BLaER1 (cell line): ENCODE data around the gene OPA1.

Experiments used
- H3K27ac ChIP-seq: shearing (Covaris generic); formaldehyde crosslinking; 2 replicates; pipeline ENCODE4 v1.8.1; 2022
- H3K27me3 ChIP-seq: shearing (Covaris generic); formaldehyde crosslinking; 2 replicates; pipeline ENCODE4 v1.8.1; 2022
- H3K36me3 ChIP-seq: shearing (Covaris generic); formaldehyde crosslinking; 2 replicates; pipeline ENCODE4 v1.8.1; 2022
- H3K4me1 ChIP-seq: shearing (Covaris generic); formaldehyde crosslinking; 2 replicates; pipeline ENCODE4 v1.8.1; 2022
- H3K4me2 ChIP-seq: shearing (Covaris generic); formaldehyde crosslinking; 2 replicates; pipeline ENCODE4 v1.8.1; 2022
- H3K4me3 ChIP-seq: shearing (Covaris generic); formaldehyde crosslinking; 2 replicates; pipeline ENCODE4 v1.8.1; 2022
- H3K9ac ChIP-seq: shearing (Covaris generic); formaldehyde crosslinking; 2 replicates; pipeline ENCODE4 v1.8.1; 2022
- H3K9me3 ChIP-seq: shearing (Covaris generic); formaldehyde crosslinking; 2 replicates; pipeline ENCODE4 v1.8.1; 2022
- H4K20me1 ChIP-seq: shearing (Covaris generic); formaldehyde crosslinking; 2 replicates; pipeline ENCODE4 v1.8.1; 2022
- Cebpa-rat ChIP-seq: shearing (Covaris generic); IDR thresholded peaks from 2 replicates; pipeline ENCODE4 v1.8.1; 2022

The OPA1 gene

DNA sequence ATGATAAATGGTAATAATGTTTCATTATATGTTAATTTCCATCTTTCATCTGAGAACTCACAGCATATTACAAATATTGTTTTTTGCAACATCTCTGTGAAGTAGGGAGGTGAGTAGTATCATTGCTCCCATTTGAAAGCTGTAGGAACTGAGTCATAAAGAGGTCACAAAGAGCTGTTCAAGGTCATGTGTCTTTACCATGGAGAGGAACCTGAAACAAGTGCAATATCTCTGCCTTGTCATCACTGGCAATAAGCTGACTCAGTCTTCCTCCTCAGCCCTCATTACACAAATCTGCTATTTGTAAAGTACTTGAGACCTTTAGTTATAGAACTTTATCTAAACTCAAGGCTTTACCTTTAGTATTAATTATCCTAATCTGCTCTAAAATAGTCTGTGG, 33.9 kb upstream of the OPA1 start:
- Histone ChIP-seq H3K27me3 (no peaks in the 10 kb centered on the region), H3K36me3 (no peaks in the 10 kb centered on the region), H3K4me2 (no peak overlapping the region), H3K27ac (no peak overlapping the region), H3K4me3 (no peak overlapping the region), H4K20me1 (no peaks in the 10 kb centered on the region), H3K9ac (no peak overlapping the region), H3K4me1 (no peaks in the 10 kb centered on the region), H3K9me3 (no peaks in the 10 kb centered on the region)
- no peak for TF ChIP-seq Cebpa-rat

DNA sequence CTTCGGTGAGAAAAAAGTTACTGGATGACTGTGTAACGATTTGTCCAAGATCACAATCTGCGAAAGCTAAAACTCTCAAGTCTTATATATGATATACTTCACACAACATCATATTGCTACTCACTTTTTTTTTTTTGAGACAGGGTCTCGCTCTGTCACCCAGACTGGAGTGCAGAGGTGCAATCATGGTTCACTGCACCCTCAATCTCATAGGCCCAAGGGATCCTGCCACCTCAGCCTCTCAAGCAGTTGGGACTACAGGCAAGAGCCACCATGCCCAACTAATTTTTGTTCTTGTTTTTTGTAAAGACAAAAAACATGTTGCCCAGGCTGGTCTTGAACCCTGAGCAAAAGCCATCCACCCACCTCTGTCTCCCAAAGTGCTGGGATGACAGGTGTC, 32.9 kb upstream of the OPA1 start:
- H3K9me3 ChIP-seq: no peaks in the 10 kb centered on the region
- H3K27me3 ChIP-seq: no peaks in the 10 kb centered on the region
- no peaks in the 10 kb centered on the region for H4K20me1 ChIP-seq
- no peaks in the 10 kb centered on the region for H3K4me1 ChIP-seq
- no peak overlapping the region for H3K27ac ChIP-seq
- peak overlapping the region; percentile 7; the same call in 1 of the 2 replicates for H3K4me2 ChIP-seq
- H3K36me3 ChIP-seq: no peaks in the 10 kb centered on the region
- H3K4me3 ChIP-seq: no peak overlapping the region
- TF ChIP-seq Cebpa-rat: no peak
- H3K9ac ChIP-seq: no peak overlapping the region

DNA sequence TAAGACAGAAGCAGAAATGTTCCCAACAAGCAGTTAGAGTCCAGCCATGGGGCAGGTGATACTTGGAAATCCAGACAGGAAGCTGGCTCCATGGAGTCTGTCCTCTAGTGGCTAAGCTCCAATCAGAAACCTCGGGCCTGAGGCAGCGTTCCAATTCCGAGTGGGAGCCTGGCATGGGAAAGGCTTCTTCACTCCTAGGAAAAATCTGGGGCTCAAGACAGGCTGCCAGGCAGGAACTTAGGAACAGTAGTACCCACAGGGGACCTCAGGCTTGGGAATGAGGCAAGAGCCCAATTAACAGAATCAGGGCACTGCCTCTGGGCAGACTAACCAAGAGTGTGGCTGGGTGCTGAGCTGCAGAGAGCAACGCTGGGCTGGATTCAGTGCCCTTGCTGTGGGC, 32.1 kb upstream of the OPA1 start:
- Histone ChIP-seq H3K9ac (no peak overlapping the region), H3K9me3 (no peaks in the 10 kb centered on the region), H3K27me3 (no peaks in the 10 kb centered on the region), H3K36me3 (no peaks in the 10 kb centered on the region), H4K20me1 (no peaks in the 10 kb centered on the region), H3K27ac (no peak overlapping the region), H3K4me3 (no peak overlapping the region), H3K4me1 (no peaks in the 10 kb centered on the region), H3K4me2 (no peak overlapping the region)
- no peak for TF ChIP-seq Cebpa-rat

DNA sequence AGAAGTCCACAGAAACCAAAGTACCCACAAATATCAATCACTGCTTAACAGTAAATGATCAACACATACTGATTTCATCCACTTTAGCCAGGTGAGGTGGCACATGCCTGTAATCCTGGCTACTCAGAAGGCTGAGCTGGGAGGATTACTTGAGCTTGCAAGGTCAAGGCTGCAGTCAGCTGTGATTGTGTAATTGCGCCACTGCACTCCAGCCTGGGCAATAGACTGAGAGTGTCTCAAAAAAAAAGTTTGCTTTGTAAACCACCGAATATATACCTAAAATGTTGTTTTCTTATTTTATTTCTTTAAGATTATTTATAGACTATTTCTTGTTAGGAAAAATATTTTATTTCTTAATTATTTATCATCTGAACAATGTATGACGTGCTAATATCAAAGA, 29.6 kb upstream of the OPA1 start:
- Histone ChIP-seq H3K27me3 (no peaks in the 10 kb centered on the region), H3K9ac (no peak overlapping the region), H3K36me3 (no peaks in the 10 kb centered on the region), H3K4me2 (no peak overlapping the region), H3K4me1 (no peaks in the 10 kb centered on the region), H3K27ac (no peak overlapping the region), H3K4me3 (no peak overlapping the region), H4K20me1 (no peaks in the 10 kb centered on the region), H3K9me3 (no peaks in the 10 kb centered on the region)
- TF ChIP-seq Cebpa-rat: no peak

DNA sequence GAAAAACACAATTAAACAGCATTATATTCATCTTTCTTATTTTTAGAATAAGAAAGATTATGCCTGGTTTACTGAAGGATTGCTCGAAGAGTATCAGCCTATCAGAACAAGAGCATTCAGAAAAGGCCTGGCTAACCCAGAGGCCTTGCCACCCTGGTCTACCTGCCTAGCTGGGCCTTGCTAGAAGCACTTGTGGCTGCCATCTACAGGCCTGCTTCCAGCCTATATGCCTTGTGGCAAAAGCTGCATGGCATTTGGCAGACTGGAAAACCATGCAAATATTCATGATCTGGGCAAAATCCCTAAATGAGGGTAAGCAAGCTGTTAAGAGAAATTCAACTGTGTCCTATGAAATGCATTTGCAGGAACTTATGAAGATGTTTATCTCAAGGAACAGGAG, 29.0 kb upstream of the OPA1 start:
- Histone ChIP-seq H3K27me3 (no peaks in the 10 kb centered on the region), H3K9ac (no peak overlapping the region), H4K20me1 (no peaks in the 10 kb centered on the region), H3K9me3 (no peaks in the 10 kb centered on the region), H3K27ac (no peak overlapping the region), H3K4me3 (no peak overlapping the region), H3K36me3 (no peaks in the 10 kb centered on the region), H3K4me2 (no peak overlapping the region), H3K4me1 (no peaks in the 10 kb centered on the region)
- no peak for TF ChIP-seq Cebpa-rat

DNA sequence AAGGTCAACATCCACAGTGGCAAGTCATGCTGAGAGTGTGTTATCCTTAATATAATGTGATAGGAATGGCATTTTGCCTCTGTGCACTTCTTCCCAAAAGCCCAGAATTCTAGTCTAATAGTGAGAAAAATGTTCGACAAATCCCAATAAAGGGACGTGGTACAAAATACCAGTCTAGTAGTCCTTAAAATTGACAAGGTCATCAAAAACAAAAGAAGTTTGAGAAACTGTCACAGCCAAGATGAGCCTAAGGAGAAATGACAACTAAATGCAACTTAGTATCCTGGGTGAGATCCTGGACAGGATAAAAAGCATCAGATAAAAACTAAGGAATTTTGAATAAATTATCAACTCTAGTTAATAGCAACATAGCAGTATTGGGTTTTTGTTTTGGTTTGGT, 23.9 kb upstream of the OPA1 start:
- no peak overlapping the region for H3K4me3 ChIP-seq
- no peak overlapping the region for H3K9ac ChIP-seq
- no peaks in the 10 kb centered on the region for H3K9me3 ChIP-seq
- TF ChIP-seq Cebpa-rat: no peak
- H3K36me3 ChIP-seq: no peaks in the 10 kb centered on the region
- no peak overlapping the region for H3K27ac ChIP-seq
- no peak overlapping the region for H3K4me2 ChIP-seq
- H3K27me3 ChIP-seq: no peaks in the 10 kb centered on the region
- H4K20me1 ChIP-seq: no peaks in the 10 kb centered on the region
- H3K4me1 ChIP-seq: no peaks in the 10 kb centered on the region

DNA sequence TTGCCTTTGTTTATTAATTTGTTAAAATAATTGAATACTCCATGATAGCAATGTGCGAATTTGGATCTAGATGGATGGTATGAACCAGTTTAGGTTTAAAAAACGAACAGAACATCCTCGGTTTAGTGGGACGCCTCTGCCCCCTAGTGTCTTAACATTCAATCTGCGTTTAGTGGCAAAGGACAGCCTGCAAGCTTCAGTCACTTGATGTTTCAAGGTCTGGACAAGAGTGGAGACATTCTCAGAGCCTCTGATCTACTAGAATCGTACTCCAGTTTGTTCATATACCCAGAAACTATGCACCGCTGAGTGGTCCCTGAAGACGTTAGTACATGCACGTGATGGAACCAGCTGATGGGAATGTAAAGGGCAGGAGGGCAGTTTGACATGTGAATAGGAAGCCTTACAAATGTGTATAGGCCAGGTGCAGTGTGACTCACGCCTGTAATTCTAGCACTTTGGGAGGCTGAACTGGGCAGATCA, 20.5 kb upstream of the OPA1 start:
- Histone ChIP-seq H3K4me1 (no peaks in the 10 kb centered on the region), H3K27ac (no peak overlapping the region), H3K4me3 (no peak overlapping the region), H3K9me3 (no peaks in the 10 kb centered on the region), H3K36me3 (no peaks in the 10 kb centered on the region), H3K4me2 (no peak overlapping the region), H3K9ac (no peak overlapping the region), H4K20me1 (no peaks in the 10 kb centered on the region), H3K27me3 (no peaks in the 10 kb centered on the region)
- no peak for TF ChIP-seq Cebpa-rat

DNA sequence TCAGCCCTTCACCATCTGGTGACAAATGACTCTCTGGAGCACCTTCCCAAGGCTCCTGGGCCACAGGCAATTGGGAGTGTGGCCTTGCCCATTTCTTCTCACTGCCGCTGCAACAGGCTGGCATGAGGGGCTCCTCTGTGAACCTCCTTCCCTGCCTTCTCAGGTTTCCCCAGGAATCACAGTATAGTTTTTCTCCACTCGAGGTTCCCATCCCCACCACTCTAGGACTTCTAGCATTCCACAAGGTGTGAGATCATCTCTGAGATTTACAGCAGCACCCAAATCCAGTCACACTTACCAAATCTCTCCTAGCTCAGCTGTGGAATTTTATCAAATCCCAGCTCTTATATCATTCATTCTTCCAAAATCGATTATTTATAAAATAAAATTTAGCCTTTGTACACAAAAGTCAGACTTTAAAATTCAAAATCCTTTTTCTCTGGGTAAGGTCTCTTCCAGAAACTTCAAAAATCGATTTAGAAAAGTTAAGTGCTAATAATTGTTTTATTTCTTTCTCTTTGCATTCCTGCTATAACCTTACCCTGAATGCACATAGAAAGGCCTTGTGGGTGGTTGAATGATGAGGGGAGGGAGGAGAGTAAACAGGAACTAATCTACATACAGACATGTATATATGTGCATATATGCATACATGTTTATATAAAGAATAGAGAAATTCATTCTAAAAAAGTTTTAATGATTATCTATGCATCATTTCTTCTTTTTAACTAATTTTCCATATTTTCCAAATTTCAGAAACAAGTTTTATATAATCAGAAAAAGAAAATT, 19.4 kb upstream of the OPA1 start:
- Histone ChIP-seq H3K9me3 (no peaks in the 10 kb centered on the region), H3K4me3 (no peak overlapping the region), H3K4me2 (no peak overlapping the region), H4K20me1 (no peaks in the 10 kb centered on the region), H3K27ac (no peak overlapping the region), H3K36me3 (no peaks in the 10 kb centered on the region), H3K4me1 (no peaks in the 10 kb centered on the region), H3K9ac (no peak overlapping the region), H3K27me3 (no peaks in the 10 kb centered on the region)
- TF ChIP-seq Cebpa-rat: no peak

DNA sequence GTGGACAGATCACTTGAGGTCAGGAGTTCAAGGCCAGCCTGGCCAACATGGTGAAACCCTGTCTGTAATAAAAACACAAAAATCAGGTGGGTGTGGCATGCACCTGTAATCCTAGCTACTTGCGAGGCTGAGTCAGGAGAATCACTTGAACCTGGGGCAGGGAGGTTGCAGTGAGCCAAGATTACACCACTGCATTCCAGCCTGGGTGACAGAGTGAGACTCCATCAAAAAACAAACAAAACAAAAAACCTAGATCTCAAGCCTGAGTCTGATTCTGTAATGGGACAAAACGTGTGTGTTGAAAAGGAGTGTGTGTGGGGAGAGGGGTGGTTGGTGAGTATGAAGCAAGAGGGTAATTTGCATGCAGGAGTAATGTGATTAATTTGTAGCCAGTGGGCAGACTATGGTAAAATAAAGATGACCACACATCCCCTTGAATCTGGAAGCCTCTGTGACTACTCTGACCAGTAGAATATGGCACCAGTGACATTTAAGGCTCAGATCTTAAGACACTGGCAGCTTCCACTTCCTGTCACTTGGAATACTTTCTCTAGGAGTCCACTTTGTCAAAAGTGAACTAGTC, 18.4 kb upstream of the OPA1 start:
- Histone ChIP-seq H3K4me3 (no peak overlapping the region), H3K27me3 (no peaks in the 10 kb centered on the region), H3K4me1 (no peaks in the 10 kb centered on the region), H3K36me3 (no peaks in the 10 kb centered on the region), H4K20me1 (no peaks in the 10 kb centered on the region), H3K9me3 (no peaks in the 10 kb centered on the region), H3K9ac (no peak overlapping the region), H3K4me2 (no peak overlapping the region), H3K27ac (no peak overlapping the region)
- no peak for TF ChIP-seq Cebpa-rat

DNA sequence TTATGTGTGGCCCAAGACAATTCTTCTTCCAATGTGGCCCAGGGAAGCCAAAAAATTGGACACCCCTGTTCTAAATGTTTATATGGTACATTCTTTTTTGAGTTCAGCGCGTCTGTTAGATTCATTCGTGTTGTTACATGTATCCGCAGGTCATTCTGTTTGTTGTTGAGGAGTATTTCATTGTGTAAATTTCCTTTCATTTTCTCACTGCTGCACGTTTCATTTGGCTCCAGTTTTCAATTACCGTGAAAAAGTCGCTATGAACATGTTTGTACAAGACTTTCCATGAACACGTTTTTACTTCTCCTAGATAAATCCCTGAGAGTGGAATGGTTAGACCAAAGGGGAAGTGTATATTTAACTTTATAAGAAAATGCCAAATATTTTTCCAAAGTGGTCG, 7.5 kb upstream of the OPA1 start:
- no peaks in the 10 kb centered on the region for H4K20me1 ChIP-seq
- TF ChIP-seq Cebpa-rat: no peak
- no peak overlapping the region for H3K4me3 ChIP-seq
- no peak overlapping the region for H3K27ac ChIP-seq
- no peak overlapping the region for H3K9ac ChIP-seq
- no peaks in the 10 kb centered on the region for H3K36me3 ChIP-seq
- H3K4me2 ChIP-seq: no peak overlapping the region
- no peaks in the 10 kb centered on the region for H3K9me3 ChIP-seq
- H3K27me3 ChIP-seq: no peaks in the 10 kb centered on the region
- H3K4me1 ChIP-seq: no peaks in the 10 kb centered on the region
